ENCODE measurements around the gene FAAP100.

GRCh38 chr17:81581758-81582157, 29.6 kb upstream of the FAAP100 start:
- TF ChIP-seq ZNF274 (IDR thresholded peaks at IDR 0.05; ENCODE audit: low read depth, low read length) (no peak), SUZ12 (IDR thresholded peaks at IDR 0.05; ENCODE audit: extremely low read depth, insufficient read depth, insufficient read length) (no peak), YY1 (IDR thresholded peaks at IDR 0.05; ENCODE audit: insufficient read depth, insufficient read length) (no peak)
